Mammary epithelial cell (primary cell): ENCODE data around the gene MYMX.

Source experiments
- EZH2 ChIP-seq: IDR thresholded peaks from 2 replicates; pipeline ENCODE4 v1.6.1; 2012; ENCODE audit warnings: low read length, inconsistent platforms, borderline replicate concordance
- TF ChIP-seq, protein P1 (sequence below), 2 donors: IDR thresholded peaks in 1 of 2; conservative IDR thresholded peaks in 1 of 2; 2 replicates each; pipeline ENCODE4 v1.5.1; 2011 to 2012; ENCODE audit warnings: inconsistent platforms in 2 of 2, low read length in 2 of 2, mild to moderate bottlenecking in 2 of 2, control low read depth in 1 of 2, low read depth in 1 of 2; ENCODE audit not compliant: insufficient read depth in 1 of 2; ENCODE audit errors: extremely low read depth in 1 of 2

DNA sequence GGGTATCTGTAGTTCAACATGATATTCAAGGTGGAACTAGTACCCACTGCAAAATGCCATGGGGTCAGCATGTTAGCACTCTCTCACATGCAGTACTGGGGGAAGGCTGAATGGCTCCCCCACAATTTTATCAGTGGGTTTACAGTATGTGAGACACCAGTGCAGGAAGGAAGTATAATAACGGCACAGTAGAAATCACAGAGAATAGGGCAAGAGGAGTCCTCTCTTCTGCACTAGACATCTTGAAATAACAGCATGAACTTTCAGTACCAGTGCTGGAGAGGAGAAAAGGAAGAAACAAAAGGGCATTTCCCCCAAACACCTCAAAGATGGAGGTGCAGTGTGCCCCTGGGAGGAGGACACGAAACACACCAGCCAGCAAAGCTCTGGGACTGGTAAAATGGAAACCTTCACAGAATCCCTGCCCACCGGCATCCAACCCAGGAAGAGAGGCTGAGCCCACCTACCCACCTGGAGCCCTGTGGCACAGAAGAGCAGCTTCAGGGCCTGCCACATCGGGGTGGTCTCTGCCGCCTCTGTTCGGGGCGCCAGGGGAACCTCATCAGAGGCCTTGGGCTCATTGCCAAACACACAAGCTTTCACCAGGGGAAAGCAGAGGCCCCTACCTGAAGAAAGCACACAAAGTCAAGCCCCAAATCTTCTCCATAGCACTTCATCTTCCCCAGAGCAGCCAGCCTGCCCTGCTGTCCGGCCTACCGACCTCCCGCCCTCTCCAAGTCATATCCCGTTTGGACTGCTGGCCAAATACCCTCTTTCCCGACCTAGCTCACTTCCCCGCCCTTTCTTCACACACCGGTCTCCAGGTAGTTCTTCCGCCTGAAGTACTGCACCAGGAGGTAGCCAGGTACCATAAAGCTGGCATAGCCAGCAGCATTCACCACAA is 39.4 kb downstream of the MYMX start:
- TF ChIP-seq, protein P1, sequence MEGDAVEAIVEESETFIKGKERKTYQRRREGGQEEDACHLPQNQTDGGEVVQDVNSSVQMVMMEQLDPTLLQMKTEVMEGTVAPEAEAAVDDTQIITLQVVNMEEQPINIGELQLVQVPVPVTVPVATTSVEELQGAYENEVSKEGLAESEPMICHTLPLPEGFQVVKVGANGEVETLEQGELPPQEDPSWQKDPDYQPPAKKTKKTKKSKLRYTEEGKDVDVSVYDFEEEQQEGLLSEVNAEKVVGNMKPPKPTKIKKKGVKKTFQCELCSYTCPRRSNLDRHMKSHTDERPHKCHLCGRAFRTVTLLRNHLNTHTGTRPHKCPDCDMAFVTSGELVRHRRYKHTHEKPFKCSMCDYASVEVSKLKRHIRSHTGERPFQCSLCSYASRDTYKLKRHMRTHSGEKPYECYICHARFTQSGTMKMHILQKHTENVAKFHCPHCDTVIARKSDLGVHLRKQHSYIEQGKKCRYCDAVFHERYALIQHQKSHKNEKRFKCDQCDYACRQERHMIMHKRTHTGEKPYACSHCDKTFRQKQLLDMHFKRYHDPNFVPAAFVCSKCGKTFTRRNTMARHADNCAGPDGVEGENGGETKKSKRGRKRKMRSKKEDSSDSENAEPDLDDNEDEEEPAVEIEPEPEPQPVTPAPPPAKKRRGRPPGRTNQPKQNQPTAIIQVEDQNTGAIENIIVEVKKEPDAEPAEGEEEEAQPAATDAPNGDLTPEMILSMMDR (conservative IDR thresholded peaks at IDR 0.05 in 1 of 2, IDR thresholded peaks at IDR 0.05 in 1 of 2; ENCODE audit: extremely low read depth in 1 of 2, insufficient read depth in 1 of 2, low read depth in 1 of 2, low read length in 2 of 2), result no peak
- TF ChIP-seq EZH2, result no peak
